K562 (cell line): ENCODE measurements around the gene PNPO. TPM values are rescaled to one million over a fixed set of nuclear protein-coding genes. Genes with fewer than 3 reads are reported as not detected.

Experiments used
- ARID2 ChIP-seq: fragments of 450-650 bp; IDR thresholded peaks from 2 replicates; pipeline ENCODE4 v1.6.1; 2017; ENCODE audit warnings: antibody characterized with exemption, mild to moderate bottlenecking
- ARID4B ChIP-seq: sonication (generic); formaldehyde crosslinking; IDR thresholded peaks from 2 replicates; pipeline ENCODE4 v1.8.0; 2022; ENCODE audit warnings: mild to moderate bottlenecking, missing genetic modification reagents
- BRF2 ChIP-seq: IDR thresholded peaks from 3 replicates; pipeline ENCODE4 v1.6.1; 2011; ENCODE audit warnings: borderline replicate concordance, mild to moderate bottlenecking; ENCODE audit not compliant: insufficient read length, insufficient read depth
- CHCHD3 ChIP-seq: fragments of 250-450 bp; sonication (Bioruptor Pico); IDR thresholded peaks from 2 replicates; pipeline ENCODE4 v2.1.2; 2022; ENCODE audit warnings: mild to moderate bottlenecking
- EHMT2 ChIP-seq: fragments of 450-650 bp; IDR thresholded peaks from 2 replicates; pipeline ENCODE4 v1.6.1; 2018; ENCODE audit warnings: antibody characterized with exemption
- GATAD2B ChIP-seq: fragments of 450-650 bp; IDR thresholded peaks from 2 replicates; pipeline ENCODE4 v1.6.1; 2017; ENCODE audit warnings: mild to moderate bottlenecking, borderline replicate concordance
- HMGN3 ChIP-seq: IDR thresholded peaks from 2 replicates; pipeline ENCODE4 v1.6.1; 2011; ENCODE audit warnings: borderline replicate concordance, low read depth, mild to moderate bottlenecking, mixed read lengths, low read length; ENCODE audit not compliant: insufficient read length; ENCODE audit errors: extremely low read depth
- IFI16 ChIP-seq: fragments of 250-450 bp; sonication (Bioruptor Pico); IDR thresholded peaks from 2 replicates; pipeline ENCODE4 v2.1.2; 2022; ENCODE audit warnings: mild to moderate bottlenecking, inconsistent platforms
- NCOR1 ChIP-seq: fragments of 450-650 bp; IDR thresholded peaks from 2 replicates; pipeline ENCODE4 v1.6.1; 2016; ENCODE audit warnings: mild to moderate bottlenecking, moderate library complexity
- POLR2AphosphoS5 ChIP-seq: IDR thresholded peaks from 2 replicates; pipeline ENCODE4 v1.6.1; 2011; ENCODE audit warnings: mild to moderate bottlenecking, low read depth, low read length, moderate library complexity; ENCODE audit not compliant: control insufficient read depth, insufficient read depth
- SAFB ChIP-seq: fragments of 200-400 bp; formaldehyde crosslinking; IDR thresholded peaks from 2 replicates; pipeline ENCODE4 v1.6.1; 2017; ENCODE audit warnings: low read depth, low read length, borderline replicate concordance
- SMARCA5 ChIP-seq: fragments of 450-650 bp; IDR thresholded peaks from 2 replicates; pipeline ENCODE4 v1.6.1; 2016
- SMARCC2 ChIP-seq: fragments of 450-650 bp; IDR thresholded peaks from 2 replicates; pipeline ENCODE4 v1.6.1; 2017; ENCODE audit warnings: antibody characterized with exemption, moderate library complexity, mild to moderate bottlenecking, low read depth
- STAT5A ChIP-seq: IDR thresholded peaks from 2 replicates; pipeline ENCODE4 v1.6.1; 2012; ENCODE audit warnings: low read length, inconsistent platforms, borderline replicate concordance
- TAF9B ChIP-seq: fragments of 450-650 bp; IDR thresholded peaks from 2 replicates; pipeline ENCODE4 v1.6.1; 2018; ENCODE audit warnings: mild to moderate bottlenecking; ENCODE audit not compliant: partially characterized antibody
- TEAD4 ChIP-seq, 2 experiments: sonication (generic) in 1 of 2; formaldehyde crosslinking in 1 of 2; IDR thresholded peaks; 2 replicates each; pipeline versions ENCODE4 v1.6.1 to v1.8.0; 2012 to 2022; ENCODE audit warnings: borderline replicate concordance in 1 of 2, inconsistent platforms in 1 of 2, low read length in 1 of 2, mild to moderate bottlenecking in 1 of 2, missing genetic modification reagents in 1 of 2
- ZKSCAN1 ChIP-seq: fragments of 150-350 bp; IDR thresholded peaks from 2 replicates; pipeline ENCODE4 v1.6.1; 2016; ENCODE audit warnings: low read depth, low read length
- ZNF324 ChIP-seq: fragments of 250-450 bp; sonication (Bioruptor Pico); IDR thresholded peaks from 2 replicates; pipeline ENCODE4 v1.4.0; 2020; ENCODE audit warnings: mild to moderate bottlenecking
- ZNF764 ChIP-seq: fragments of 250-450 bp; sonication (Bioruptor Pico); IDR thresholded peaks from 2 replicates; pipeline ENCODE4 v1.4.0; 2020; ENCODE audit warnings: low read depth, mild to moderate bottlenecking, moderate library complexity
- polyA plus RNA-seq, 8 experiments: library from polyadenylated mRNA; depleted of rRNA in 4 of 8; stranded (reverse) in 5 of 8; unstranded in 3 of 8; fragments of >200 nt; fragmentation: Nextera tagmentation in 2 of 8; fragmentation: Illumina TruSeq in 1 of 8; extraction: Ambion mirVana in 2 of 8; extraction: Trizol in 1 of 8; gene quantifications; 2 replicates each; pipeline versions ENCODE4 v1.2.1 to v1.2.3, GENCODE V29; 2011 to 2014; ENCODE audit warnings: inconsistent platforms in 1 of 8, missing spikeins in 1 of 8
- total RNA-seq, 7 experiments: library from RNA; depleted of rRNA in 6 of 7; stranded (reverse); fragments of >200 nt in 6 of 7; fragmentation: Illumina TruSeq in 2 of 7; extraction: Trizol in 2 of 7; gene quantifications; 2 replicates each; pipeline versions ENCODE4 v1.2.1 to v1.2.3, GENCODE V29; 2011 to 2021; ENCODE audit warnings: low replicate concordance in 1 of 7
- TF ChIP-seq, protein P1 (sequence below): sonication (generic); formaldehyde crosslinking; IDR thresholded peaks from 2 replicates; pipeline ENCODE4 v1.8.1; 2023; ENCODE audit warnings: mild to moderate bottlenecking, missing genetic modification reagents

Gene PNPO
- total and polyA plus RNA-seq, 9 of the 15 experiments (the other 6 are each of a cell fraction or from before 2014, with no cell fraction given) = 16.6 to 39.0 (median 27.4) TPM

DNA sequence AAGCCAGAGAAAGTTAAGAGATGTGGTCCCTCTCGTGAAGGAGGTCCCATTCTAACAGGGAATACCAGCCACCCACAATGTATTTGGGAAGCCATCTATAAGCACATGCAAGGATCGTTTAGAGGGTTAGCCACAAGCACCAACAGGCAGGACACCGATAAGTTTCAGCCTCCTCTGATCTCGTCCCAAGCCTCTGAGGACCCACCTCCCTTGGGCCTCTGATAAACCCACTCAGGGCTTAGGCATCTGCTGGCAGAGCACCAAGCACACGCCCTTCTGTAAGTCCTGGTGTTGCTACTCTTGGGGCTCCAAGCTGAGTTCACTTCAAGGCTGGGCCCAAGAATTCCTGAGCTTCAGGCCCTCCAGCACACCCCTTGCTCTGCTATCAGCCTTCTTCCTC is 5.4 kb upstream of the PNPO start (continued):
- TF ChIP-seq BRF2 (no peak), SMARCC2 (no peak), CHCHD3 (CRISPR knock-in tag) (no peak), HMGN3 (no peak), EHMT2 (no peak), GATAD2B (0 out of 2 replicates have a peak, but pooled peaks have one; percentile 13), IFI16 (no peak), ZKSCAN1 (0 out of 2 replicates have a peak, but pooled peaks have one; percentile 29), STAT5A (peak; percentile 41; the same call in 1 of the 2 replicates), TAF9B (no peak), SMARCA5 (no peak), ZNF764 (CRISPR knock-in tag) (no peak), NCOR1 (peak; percentile 71), ZNF324 (CRISPR knock-in tag) (no peak), ARID4B (no peak), SAFB (no peak), TEAD4 (IDR thresholded peaks at IDR 0.05; ENCODE audit: low read length) (peak; percentile 82), TEAD4 (CRISPR knock-in tag; IDR thresholded peaks at IDR 0.05; ENCODE audit: borderline replicate concordance) (no peak), POLR2AphosphoS5 (peak; percentile 68; the same call in 1 of the 2 replicates), ARID2 (no peak)
- TF ChIP-seq, protein P1, sequence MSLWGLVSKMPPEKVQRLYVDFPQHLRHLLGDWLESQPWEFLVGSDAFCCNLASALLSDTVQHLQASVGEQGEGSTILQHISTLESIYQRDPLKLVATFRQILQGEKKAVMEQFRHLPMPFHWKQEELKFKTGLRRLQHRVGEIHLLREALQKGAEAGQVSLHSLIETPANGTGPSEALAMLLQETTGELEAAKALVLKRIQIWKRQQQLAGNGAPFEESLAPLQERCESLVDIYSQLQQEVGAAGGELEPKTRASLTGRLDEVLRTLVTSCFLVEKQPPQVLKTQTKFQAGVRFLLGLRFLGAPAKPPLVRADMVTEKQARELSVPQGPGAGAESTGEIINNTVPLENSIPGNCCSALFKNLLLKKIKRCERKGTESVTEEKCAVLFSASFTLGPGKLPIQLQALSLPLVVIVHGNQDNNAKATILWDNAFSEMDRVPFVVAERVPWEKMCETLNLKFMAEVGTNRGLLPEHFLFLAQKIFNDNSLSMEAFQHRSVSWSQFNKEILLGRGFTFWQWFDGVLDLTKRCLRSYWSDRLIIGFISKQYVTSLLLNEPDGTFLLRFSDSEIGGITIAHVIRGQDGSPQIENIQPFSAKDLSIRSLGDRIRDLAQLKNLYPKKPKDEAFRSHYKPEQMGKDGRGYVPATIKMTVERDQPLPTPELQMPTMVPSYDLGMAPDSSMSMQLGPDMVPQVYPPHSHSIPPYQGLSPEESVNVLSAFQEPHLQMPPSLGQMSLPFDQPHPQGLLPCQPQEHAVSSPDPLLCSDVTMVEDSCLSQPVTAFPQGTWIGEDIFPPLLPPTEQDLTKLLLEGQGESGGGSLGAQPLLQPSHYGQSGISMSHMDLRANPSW = no peak
